COR-L47 (cell line): ENCODE measurements around the gene SGCD.

Source experiments
- DNase-seq: peaks from one replicate; lab custom pipeline; 2025; lab: John Stamatoyannopoulos, UW

Gene SGCD

DNA sequence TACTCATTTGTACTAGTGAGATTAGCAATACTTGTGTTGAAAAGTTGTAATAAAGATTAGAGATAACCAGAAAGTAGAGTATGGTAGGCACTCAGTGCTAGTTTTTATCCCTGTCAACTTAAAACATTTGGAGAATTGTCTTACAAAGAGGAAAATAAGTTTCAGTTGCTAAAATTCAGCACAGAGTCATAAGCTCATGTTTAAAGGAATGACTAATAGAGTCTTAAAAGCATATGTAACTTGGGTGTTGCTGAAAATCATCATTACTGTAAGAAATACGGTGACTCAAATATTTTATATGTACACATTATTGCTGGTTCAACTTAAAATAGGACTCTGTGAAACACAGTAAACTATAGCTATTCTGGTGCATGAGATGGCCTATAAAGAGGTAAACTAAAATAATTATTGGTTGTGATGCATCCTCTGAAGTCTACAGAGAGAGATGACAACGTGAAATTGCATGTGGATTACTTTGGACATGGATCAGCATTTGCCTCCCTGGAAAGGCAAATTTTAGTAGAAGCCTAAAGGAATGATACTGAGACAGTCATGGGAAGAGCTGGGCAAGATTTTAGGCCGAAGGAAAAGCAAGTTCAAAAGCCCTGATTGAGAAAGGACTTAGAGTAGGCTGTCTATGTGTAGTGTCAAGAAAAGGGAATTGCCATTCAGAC, 34.6 kb downstream of the SGCD start:
- no peak for DNase-seq

- DNase-seq: no peak
These were observed 36.9 kb downstream of the SGCD start for GRCh38 chr5:156363861-156364260.

GRCh38 chr5:156366521-156366920, 39.6 kb downstream of the SGCD start:
- DNase-seq: no peak

DNA sequence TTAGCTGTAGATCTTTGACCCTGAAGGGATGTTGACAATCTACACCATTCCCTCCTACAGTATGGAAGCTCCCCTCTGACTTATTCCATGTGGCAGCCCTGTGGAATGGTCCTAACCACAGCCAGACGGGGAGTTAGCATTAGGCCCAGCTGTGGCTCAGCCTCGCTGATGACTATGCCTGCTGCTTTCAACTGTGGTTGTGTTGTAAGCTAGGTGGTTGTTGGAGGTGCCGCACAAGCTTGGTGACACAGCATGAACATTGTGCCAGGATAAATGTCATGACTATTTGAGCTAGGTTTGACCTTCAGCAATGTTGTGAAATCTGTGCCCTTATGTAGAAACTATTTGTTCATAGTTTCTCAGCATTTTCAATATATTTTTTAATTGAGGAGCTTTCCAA, 40.6 kb downstream of the SGCD start:
- no peak for DNase-seq

GRCh38 chr5:156375895-156376495, 49.0 kb downstream of the SGCD start:
- DNase-seq: no peak

DNA sequence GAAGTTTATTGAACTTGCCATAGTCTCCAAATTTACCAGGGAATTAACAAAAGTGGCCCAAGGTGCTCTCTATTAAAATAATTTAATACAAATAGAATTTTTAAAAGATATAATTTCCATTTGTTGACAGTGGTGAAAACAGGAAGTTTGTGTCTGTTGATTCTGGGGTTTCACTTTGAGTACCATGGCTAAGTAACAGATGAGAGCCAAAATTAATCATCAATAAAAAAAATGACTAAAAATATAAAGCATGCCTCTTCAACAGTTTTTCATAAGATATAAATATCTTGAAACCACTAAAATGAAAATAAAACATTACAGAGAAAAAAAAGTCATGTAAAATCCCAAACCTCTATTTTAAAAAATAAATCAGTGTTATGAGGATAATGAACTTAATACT, 49.8 kb downstream of the SGCD start:
- no peak for DNase-seq

- DNase-seq: no peak
These were observed 51.2 kb downstream of the SGCD start for GRCh38 chr5:156378159-156378558.

DNA sequence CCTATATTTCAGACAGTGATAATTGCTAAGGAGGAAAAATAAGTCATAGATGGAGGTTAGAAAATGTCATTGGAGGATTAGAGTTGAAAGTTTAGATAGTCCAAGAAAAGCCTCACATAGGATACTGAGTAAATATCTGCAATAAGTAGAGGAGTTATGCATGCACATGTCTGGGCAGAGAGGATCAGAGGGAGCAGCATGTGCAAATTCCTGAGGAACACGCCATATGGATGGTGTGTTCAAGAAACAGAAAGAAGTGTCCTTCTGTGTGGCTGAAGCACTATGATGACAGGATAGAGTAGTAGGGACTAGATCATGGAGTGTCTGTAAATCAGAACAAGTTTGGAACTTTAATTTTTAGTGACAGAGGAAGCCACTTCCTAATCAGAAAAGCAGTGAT, 52.2 kb downstream of the SGCD start:
- no peak for DNase-seq

DNA sequence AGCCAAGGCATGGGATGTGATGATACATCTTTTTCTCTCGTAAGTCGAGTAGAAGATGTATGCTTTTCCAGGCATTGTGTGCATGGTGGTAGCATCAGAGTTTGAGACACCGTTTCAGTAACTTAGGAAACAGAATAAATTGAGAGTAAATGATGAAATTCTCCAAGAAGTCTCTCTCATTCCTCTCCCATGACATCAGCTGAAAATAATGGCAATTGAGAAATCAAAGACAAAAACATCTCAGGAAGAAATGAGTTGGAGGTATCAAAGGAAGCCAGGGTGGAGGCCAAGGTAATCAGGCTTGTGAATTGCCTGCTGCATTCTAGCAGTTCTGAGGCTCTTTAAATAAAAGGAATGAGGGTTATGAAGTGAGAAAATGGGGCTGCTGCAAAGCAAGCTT, 53.9 kb downstream of the SGCD start:
- no peak for DNase-seq

- DNase-seq: no peak
These were observed 56.7 kb downstream of the SGCD start for GRCh38 chr5:156383510-156384265.

DNA sequence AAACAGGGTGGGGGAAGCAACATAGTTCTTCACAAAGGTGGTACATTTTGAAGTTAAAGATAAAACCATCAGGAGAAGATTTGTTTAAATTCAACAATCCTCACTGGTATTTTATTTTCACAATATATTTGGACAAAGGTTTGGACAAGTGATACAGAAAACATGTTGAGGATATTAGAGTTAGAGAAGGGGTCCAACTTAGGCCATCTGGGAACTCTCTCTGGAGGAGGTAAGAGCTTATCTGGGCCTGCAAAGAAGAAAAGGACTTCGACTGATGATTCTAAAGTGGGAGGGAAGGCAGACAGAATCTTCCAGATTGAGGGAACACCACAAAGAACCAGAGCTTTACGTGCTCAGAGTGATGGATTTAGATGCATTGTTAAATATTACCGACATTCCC, 58.5 kb downstream of the SGCD start:
- DNase-seq: no peak

- DNase-seq: no peak
These were observed 60.0 kb downstream of the SGCD start for GRCh38 chr5:156386976-156387375.

- DNase-seq: no peak
These were observed 60.4 kb downstream of the SGCD start for GRCh38 chr5:156387391-156387790.

GRCh38 chr5:156388233-156388632, 61.3 kb downstream of the SGCD start:
- DNase-seq: no peak

- no peak for DNase-seq
These were observed 64.2 kb downstream of the SGCD start for GRCh38 chr5:156391139-156391538.

- DNase-seq: no peak
These were observed 67.0 kb downstream of the SGCD start for GRCh38 chr5:156393980-156394379.

- no peak for DNase-seq
These were observed 67.8 kb downstream of the SGCD start for GRCh38 chr5:156394642-156395305.

- DNase-seq: no peak
These were observed 68.3 kb downstream of the SGCD start for GRCh38 chr5:156395306-156395675.

DNA sequence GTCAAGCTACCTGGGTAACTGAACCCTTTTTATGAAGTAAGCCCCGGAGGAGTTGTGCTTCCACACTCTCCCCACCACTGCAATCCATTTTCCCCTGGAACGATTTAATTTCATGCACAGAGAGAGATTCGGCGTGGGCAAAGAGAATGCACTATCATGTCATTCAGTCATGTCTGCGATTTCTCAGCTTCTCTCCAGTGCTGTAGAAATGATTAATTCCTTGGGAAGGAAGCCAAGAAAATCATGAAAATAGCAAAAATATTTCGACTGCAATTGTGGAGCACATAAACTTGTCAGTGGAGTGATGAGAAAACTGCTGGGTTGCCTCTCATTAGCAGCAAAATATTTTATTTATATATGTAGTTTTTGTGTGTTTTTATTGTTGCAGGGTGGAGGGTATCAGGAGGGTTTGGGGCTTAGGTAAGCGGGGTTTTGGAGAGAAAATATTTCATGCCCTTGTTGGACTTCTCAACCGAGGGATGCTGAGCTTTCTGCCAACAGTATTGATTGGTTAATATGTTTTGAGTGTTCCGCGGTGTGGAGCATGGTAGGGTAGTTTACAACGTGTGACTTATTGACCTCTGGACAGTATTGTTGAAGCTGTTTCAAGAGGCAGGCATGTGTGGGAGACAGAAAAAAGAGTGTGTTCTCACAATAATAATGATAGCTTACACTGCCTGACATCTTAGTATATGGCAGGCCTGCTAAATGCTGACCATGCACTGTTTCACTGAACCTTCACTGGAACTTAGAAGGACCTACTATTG, 69.3 kb downstream of the SGCD start:
- no peak for DNase-seq

- no peak for DNase-seq
These were observed 69.8 kb downstream of the SGCD start for GRCh38 chr5:156396830-156397081.

GRCh38 chr5:156399323-156399722, 72.4 kb downstream of the SGCD start:
- no peak for DNase-seq

- no peak for DNase-seq
These were observed 73.4 kb downstream of the SGCD start for GRCh38 chr5:156400231-156400986.
